GM13977 (cell line): Measurements from ENCODE around the gene CDH2.

Experiments used
- DNase-seq: peaks from one replicate; pipeline ENCODE4 v3.0.0; 2012; ENCODE audit warnings: low spot score
- in situ Hi-C: fragments of 300-500 bp; cut with MboI; formaldehyde crosslinking; loops from one replicate; pipeline ENCODE4 v1.12.0; 2022; ENCODE audit warnings: low sequenced_read_pairs, low pct_unique_long_range_greater_than_20kb, mixed read lengths, inconsistent platforms; ENCODE audit not compliant: unreplicated experiment
- TF ChIP-seq, protein P1 (sequence below): IDR thresholded peaks from 2 replicates; pipeline ENCODE4 v1.5.1; 2012; ENCODE audit warnings: mild to moderate bottlenecking, control low read depth; ENCODE audit not compliant: insufficient read depth; ENCODE audit errors: extremely low read depth, missing control alignments

Gene CDH2

DNA sequence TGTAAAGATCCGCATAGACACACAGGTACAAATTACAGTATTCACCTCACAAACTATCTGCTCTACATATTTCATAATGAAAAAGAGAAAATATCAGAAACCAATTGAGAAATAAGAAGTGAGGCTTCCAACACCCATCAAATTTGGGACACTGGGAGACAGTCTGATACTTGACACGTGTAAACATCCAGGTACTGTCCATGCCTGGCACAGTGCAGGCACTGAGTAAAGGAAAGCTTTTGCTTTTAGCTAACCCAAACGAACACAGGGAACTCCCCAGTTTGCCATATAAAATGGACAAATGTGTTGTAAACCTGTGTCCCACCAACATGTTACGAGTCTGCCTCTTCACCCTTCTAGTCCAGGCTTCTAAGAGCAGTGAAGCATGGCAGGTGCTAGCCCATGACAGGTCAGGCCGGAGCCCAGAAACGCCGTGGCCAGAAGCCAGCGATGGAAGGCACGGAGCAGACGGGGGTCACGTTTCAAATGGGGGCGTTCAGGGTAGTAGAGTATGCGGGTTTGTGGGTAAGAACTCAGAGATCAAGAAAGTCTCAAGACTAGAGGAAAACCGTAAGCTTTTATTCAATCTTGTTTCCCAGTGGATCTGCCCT lies 27.0 kb downstream of the CDH2 start:
- TF ChIP-seq, protein P1, sequence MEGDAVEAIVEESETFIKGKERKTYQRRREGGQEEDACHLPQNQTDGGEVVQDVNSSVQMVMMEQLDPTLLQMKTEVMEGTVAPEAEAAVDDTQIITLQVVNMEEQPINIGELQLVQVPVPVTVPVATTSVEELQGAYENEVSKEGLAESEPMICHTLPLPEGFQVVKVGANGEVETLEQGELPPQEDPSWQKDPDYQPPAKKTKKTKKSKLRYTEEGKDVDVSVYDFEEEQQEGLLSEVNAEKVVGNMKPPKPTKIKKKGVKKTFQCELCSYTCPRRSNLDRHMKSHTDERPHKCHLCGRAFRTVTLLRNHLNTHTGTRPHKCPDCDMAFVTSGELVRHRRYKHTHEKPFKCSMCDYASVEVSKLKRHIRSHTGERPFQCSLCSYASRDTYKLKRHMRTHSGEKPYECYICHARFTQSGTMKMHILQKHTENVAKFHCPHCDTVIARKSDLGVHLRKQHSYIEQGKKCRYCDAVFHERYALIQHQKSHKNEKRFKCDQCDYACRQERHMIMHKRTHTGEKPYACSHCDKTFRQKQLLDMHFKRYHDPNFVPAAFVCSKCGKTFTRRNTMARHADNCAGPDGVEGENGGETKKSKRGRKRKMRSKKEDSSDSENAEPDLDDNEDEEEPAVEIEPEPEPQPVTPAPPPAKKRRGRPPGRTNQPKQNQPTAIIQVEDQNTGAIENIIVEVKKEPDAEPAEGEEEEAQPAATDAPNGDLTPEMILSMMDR: no peak
- in situ Hi-C loops: no loop called here
- no peak for DNase-seq

DNA sequence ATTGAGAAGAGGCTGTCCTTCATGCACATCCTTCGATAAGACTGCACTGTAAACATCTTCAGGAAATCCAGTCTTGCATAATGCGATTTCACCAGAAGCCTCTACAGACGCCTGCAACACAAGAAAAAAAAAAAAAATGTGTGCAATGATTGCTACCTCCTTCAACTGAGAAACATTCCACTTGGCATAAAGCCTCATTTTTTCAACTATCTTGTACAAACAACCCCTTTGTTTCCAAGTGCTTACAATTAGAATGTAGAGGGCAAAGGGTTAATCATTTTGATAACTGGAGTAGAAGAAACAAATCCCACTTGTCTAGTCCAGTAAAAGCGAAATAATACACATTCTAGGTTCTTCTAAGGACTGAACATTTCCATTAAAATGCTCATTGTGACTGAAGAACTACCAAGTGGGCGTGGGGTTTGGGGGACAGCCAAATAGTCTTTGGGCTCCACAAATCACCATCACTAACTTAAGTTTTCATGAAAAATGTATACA lies 29.2 kb downstream of the CDH2 start:
- in situ Hi-C loops: no loop called here
- no peak for DNase-seq

DNA sequence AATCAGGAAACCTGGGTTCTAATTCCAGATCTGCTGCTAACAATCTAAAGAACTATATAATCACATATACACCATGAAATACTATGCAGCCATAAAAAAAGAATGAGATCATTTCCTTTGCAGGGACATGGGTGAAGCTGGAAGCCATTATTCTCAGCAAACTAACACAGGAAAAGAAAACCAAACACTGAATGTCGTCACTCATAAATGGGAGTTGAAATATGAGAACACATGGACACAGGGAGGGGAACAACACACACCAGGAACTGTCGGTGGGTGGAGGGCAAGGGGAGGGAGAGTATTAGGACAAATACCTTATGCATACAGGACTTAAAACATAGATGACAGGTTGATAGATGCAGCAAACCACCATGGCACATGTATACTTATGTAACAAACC lies 33.2 kb downstream of the CDH2 start:
- no peak for DNase-seq
- TF ChIP-seq, protein P1: no peak
- in situ Hi-C loops: no loop called here

More for the DNA sequence above, 29.2 kb downstream of the CDH2 start:
- TF ChIP-seq, protein P1: no peak

DNA sequence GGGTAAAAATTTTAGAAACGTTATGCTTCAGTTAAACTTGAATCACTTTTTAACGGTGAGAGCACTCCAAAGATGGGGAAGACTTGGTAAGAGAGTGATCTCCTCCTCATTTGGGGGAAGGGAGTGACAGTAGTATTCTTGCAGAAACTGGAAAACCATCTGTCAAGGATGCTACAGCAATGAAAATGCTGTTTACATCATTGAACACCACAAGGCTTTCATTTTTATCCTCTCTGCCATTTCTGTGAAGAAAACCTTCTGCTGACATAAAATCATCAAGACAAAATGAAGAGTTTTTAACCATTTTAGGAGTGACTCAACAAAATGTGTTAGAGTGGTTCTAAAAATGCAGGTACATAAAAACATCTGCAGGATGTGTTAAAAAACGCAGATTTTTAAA lies 38.1 kb downstream of the CDH2 start:
- TF ChIP-seq, protein P1: no peak
- in situ Hi-C loops: no loop called here
- no peak for DNase-seq

DNA sequence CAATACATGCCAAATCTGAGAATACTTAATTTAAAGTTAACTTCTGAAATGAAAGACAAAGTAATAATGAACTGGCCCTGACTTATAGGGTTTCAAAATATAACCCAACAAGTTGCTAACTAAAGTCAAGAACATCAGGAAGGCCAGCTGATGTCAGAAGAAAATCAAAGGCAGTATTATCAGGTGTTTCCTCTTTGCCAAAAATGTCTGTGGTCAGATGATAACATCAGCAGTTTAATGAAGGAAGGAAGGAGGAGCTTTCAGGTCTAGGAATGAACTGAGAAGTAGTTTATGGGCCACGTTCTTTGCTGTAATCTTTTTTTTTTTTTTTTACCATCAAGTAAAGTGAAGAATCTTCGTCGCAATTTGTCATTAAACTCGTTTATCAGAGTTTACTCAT lies 40.9 kb downstream of the CDH2 start:
- TF ChIP-seq, protein P1: no peak
- no peak for DNase-seq
- in situ Hi-C loops: no loop called here

DNA sequence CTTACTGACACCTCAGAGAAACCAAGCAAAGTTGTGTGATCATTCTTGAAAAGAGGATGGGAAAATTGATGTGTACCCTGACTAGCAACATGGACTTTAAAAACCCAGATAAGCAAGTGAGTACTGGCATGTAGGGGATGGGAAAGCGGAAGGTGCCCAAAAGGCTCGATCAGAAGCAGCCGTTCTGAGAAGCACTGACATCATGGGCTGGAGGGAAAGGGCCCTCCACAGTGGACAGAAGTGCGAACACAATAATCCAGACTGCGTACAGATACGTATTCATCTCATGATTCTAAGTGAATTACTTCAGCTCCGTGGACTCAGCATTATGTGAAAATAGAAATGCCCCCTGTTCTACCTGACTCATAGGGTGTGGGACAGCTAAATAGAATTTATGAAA lies 42.2 kb downstream of the CDH2 start:
- no peak for DNase-seq
- TF ChIP-seq, protein P1: no peak
- in situ Hi-C loops: no loop called here
